GM12878 (cell line): ENCODE results near the gene GATA2. TPM values are rescaled to one million over a fixed set of nuclear protein-coding genes. Genes with fewer than 3 reads are reported as not detected.

Experiments
- ATAC-seq: fragments of 200-7000 bp; cut with Tn5 transposase; 3 replicates; pipeline ENCODE4 v1.9.1; 2020; ENCODE audit warnings: mild to moderate bottlenecking, moderate library complexity
- BruUV-seq: library from RNA; stranded (reverse); fragments of 400-500 nt; replicated peaks from 2 replicates; lab custom pipeline; 2021; lab: Mats Ljungman, UMichigan
- CTCF ChIA-PET: fragments of 300-600 bp; sonication (Branson Sonifier 250); formaldehyde crosslinking; extraction: SDS; loops from one replicate; lab custom pipeline; 2021; ENCODE audit warnings: inconsistent platforms; lab: Yijun Ruan, JAX
- POLR2A ChIA-PET: fragments of 350-600 bp; formaldehyde crosslinking; extraction: SDS; loops from one replicate; lab custom pipeline; 2021; ENCODE audit warnings: inconsistent platforms; lab: Charles Lee
- RAD21 ChIA-PET: fragments of 300-600 bp; sonication (Branson Sonifier 250); formaldehyde crosslinking; loops from one replicate; lab custom pipeline; 2023; ENCODE audit warnings: antibody characterized with exemption; ENCODE audit not compliant: unreplicated experiment; lab: Charles Lee
- SMC1A ChIA-PET: fragments of 300-600 bp; sonication (Branson Sonifier 250); formaldehyde crosslinking; loops from one replicate; lab custom pipeline; 2023; ENCODE audit not compliant: unreplicated experiment, uncharacterized antibody; lab: Charles Lee
- DNase-seq: peaks from one replicate; pipeline ENCODE4 v3.0.0-alpha.2; 2011; ENCODE audit warnings: low read depth, low spot score
- FAIRE-seq: peaks from 3 replicates; lab custom pipeline; 2011; peaks lifted over from hg19 to GRCh38; lab: Jason Lieb, UNC
- H2AFZ ChIP-seq: 2 replicates; pipeline ENCODE4 v1.6.0; 2011; ENCODE audit warnings: low read depth, low read length, control low read depth; ENCODE audit not compliant: control insufficient read depth
- H3K27ac ChIP-seq: 2 replicates; pipeline ENCODE4 v1.5.1; 2011; ENCODE audit warnings: control low read depth; ENCODE audit not compliant: control insufficient read depth, insufficient read depth
- H3K27me3 ChIP-seq, 2 experiments: replicated peaks in 1 of 2; 2 replicates each; pipeline versions ENCODE4 v1.6.0 to v1.6.1; 2011; ENCODE audit warnings: low read length in 1 of 2; ENCODE audit not compliant: control insufficient read depth in 2 of 2, insufficient read depth in 2 of 2
- H3K36me3 ChIP-seq, 2 experiments: 2 replicates each; pipeline ENCODE4 v1.5.1; 2011; ENCODE audit warnings: low read length in 1 of 2; ENCODE audit not compliant: control insufficient read depth in 2 of 2, insufficient read depth in 2 of 2
- H3K4me1 ChIP-seq: 2 replicates; pipeline ENCODE4 v1.6.1; 2011; ENCODE audit warnings: mild to moderate bottlenecking, low read length, moderate library complexity, mixed read lengths; ENCODE audit not compliant: control insufficient read depth, insufficient read depth
- H3K4me2 ChIP-seq: 2 replicates; pipeline ENCODE4 v1.6.0; 2011; ENCODE audit warnings: control low read depth; ENCODE audit not compliant: control insufficient read depth, insufficient read depth
- H3K4me3 ChIP-seq: fragments of 200-600 bp; sonication (generic); 2 replicates; pipeline ENCODE4 v1.5.1; 2016
- H3K79me2 ChIP-seq: 2 replicates; pipeline ENCODE4 v1.6.0; 2011; ENCODE audit warnings: low read length; ENCODE audit not compliant: control insufficient read depth, insufficient read depth
- H3K9ac ChIP-seq: 2 replicates; pipeline ENCODE4 v1.8.0; 2011; ENCODE audit warnings: low read length, control low read depth, mixed read lengths; ENCODE audit not compliant: control insufficient read depth, insufficient read depth
- H3K9me3 ChIP-seq: replicated peaks from 3 replicates; pipeline ENCODE4 v1.5.1; 2011; ENCODE audit warnings: mild to moderate bottlenecking, low read length; ENCODE audit not compliant: control insufficient read depth, insufficient read depth
- H4K20me1 ChIP-seq: 2 replicates; pipeline ENCODE4 v1.6.0; 2011; ENCODE audit not compliant: control insufficient read depth, insufficient read depth
- ASH2L ChIP-seq: fragments of 300-600, 200-600 bp; sonication (generic); IDR thresholded peaks from 2 replicates; pipeline ENCODE4 v1.6.1; 2017; ENCODE audit warnings: low read depth, mild to moderate bottlenecking, borderline replicate concordance
- ATF7 ChIP-seq: fragments of 450-650 bp; IDR thresholded peaks from 2 replicates; pipeline ENCODE4 v1.6.1; 2016; ENCODE audit warnings: low read depth, mild to moderate bottlenecking
- ELK1 ChIP-seq: IDR thresholded peaks from 2 replicates; pipeline ENCODE4 v1.6.1; 2012; ENCODE audit warnings: low read depth, low read length, improper control_type of control experiment
- ETV6 ChIP-seq, 2 experiments: fragments of 450-650 bp in 1 of 2; IDR thresholded peaks in 1 of 2; conservative IDR thresholded peaks in 1 of 2; 2 replicates each; pipeline ENCODE4 v1.6.1; 2014; ENCODE audit warnings: antibody characterized with exemption in 1 of 2, borderline replicate concordance in 1 of 2, low read depth in 1 of 2, mild to moderate bottlenecking in 1 of 2, moderate library complexity in 1 of 2
- EZH2 ChIP-seq: IDR thresholded peaks from 2 replicates; pipeline ENCODE4 v1.6.1; 2012; ENCODE audit warnings: low read depth, mild to moderate bottlenecking, control low read depth, inconsistent platforms, low read length, borderline replicate concordance; ENCODE audit not compliant: control insufficient read depth
- HDAC2 ChIP-seq: fragments of 200-600 bp; sonication (generic); IDR thresholded peaks from 2 replicates; pipeline ENCODE4 v1.6.1; 2017
- HDGF ChIP-seq: fragments of 450-650 bp; IDR thresholded peaks from 2 replicates; pipeline ENCODE4 v1.6.1; 2016; ENCODE audit warnings: antibody characterized with exemption
- JUND ChIP-seq: IDR thresholded peaks from 2 replicates; pipeline ENCODE4 v1.6.1; 2012; ENCODE audit warnings: low read depth, mild to moderate bottlenecking, low read length, improper control_type of control experiment, moderate library complexity
- MAX ChIP-seq: IDR thresholded peaks from 2 replicates; pipeline ENCODE4 v1.6.1; 2012; ENCODE audit warnings: low read depth, low read length, improper control_type of control experiment
- MTA2 ChIP-seq: fragments of 450-650 bp; IDR thresholded peaks from 2 replicates; pipeline ENCODE4 v1.6.1; 2016; ENCODE audit warnings: low read depth, mild to moderate bottlenecking, moderate library complexity
- RCOR1 ChIP-seq: conservative IDR thresholded peaks from 2 replicates; pipeline ENCODE4 v1.6.1; 2012; ENCODE audit warnings: low read depth, low read length, improper control_type of control experiment
- SMC3 ChIP-seq: IDR thresholded peaks from 2 replicates; pipeline ENCODE4 v1.6.1; 2011; ENCODE audit warnings: low read length, improper control_type of control experiment, borderline replicate concordance
- TARDBP ChIP-seq: IDR thresholded peaks from 2 replicates; pipeline ENCODE4 v1.6.1; 2016; ENCODE audit warnings: borderline replicate concordance
- TCF7 ChIP-seq: IDR thresholded peaks from 2 replicates; pipeline ENCODE4 v1.6.1; 2014; ENCODE audit warnings: antibody characterized with exemption, borderline replicate concordance
- YBX1 ChIP-seq: fragments of 450-650 bp; IDR thresholded peaks from 2 replicates; pipeline ENCODE4 v1.6.1; 2016; ENCODE audit warnings: antibody characterized with exemption
- ZNF592 ChIP-seq: fragments of 450-650 bp; IDR thresholded peaks from 2 replicates; pipeline ENCODE4 v1.6.1; 2017; ENCODE audit warnings: mild to moderate bottlenecking, moderate library complexity
- WGBS: methylation state at CpG from one replicate; pipeline ENCODE4 v1.1.6; 2016; ENCODE audit warnings: low lambda C conversion rate; ENCODE audit not compliant: insufficient replicate concordance, insufficient coverage; ENCODE audit errors: missing lambda C conversion rate; 5-methylcytosine and 5-hydroxymethylcytosine counted together
- in situ Hi-C: fragments of 300-500 bp; cut with MboI; formaldehyde crosslinking; loops from 9 replicates; pipeline ENCODE4 v1.14.3; 2018; ENCODE audit warnings: mixed read lengths
- intact Hi-C: fragments of 100-400 bp; cut with micrococcal nuclease; formaldehyde crosslinking; loops from one replicate; pipeline ENCODE4 v1.14.2; 2022; ENCODE audit not compliant: unreplicated experiment
- polyA plus RNA-seq, 11 experiments: library from polyadenylated mRNA; depleted of rRNA in 4 of 11; unstranded in 6 of 11; stranded (reverse) in 5 of 11; fragments of >200 nt; fragmentation: Nextera tagmentation in 4 of 11; fragmentation: Illumina TruSeq in 1 of 11; extraction: Ambion mirVana in 4 of 11; extraction: Trizol in 1 of 11; gene quantifications; 1 replicate in 1 of 11; 2 replicates in 10 of 11; pipeline versions ENCODE4 v1.2.1 to v1.2.3, GENCODE V29; 2011 to 2016; ENCODE audit warnings: inconsistent platforms in 2 of 11, missing spikeins in 2 of 11, low read depth in 1 of 11
- total RNA-seq, 4 experiments: library from RNA; depleted of rRNA in 3 of 4; stranded (reverse); fragments of >200 nt in 3 of 4; fragmentation: Illumina TruSeq in 1 of 4; extraction: Trizol in 1 of 4; gene quantifications; 2 replicates each; pipeline versions ENCODE4 v1.2.1 to v1.2.3, GENCODE V29; 2013 to 2021

The GATA2 gene
- total and polyA plus RNA-seq, 10 of the 15 experiments (the other 5 are each of a cell fraction or from before 2014, with no cell fraction given), result 0.56 TPM; not detected in 9

GRCh38 chr3:128445357-128445756 is 47.6 kb downstream of the GATA2 start (continued):
- TF ChIP-seq ZNF592, result no peak

GRCh38 chr3:128443771-128444170 is 49.2 kb downstream of the GATA2 start:
- CTCF ChIA-PET, result no interaction called here
- no peak for TF ChIP-seq HDGF
- TF ChIP-seq SMC3, result no peak
- no peak for TF ChIP-seq RCOR1
- TF ChIP-seq YBX1, result no peak
- TF ChIP-seq ATF7, result no peak
- no peak for TF ChIP-seq HDAC2
- no peak for TF ChIP-seq ELK1
- TF ChIP-seq MAX, result no peak
- no peak for TF ChIP-seq JUND
- no peak for TF ChIP-seq EZH2
- TF ChIP-seq ASH2L, result no peak
- TF ChIP-seq TARDBP, result no peak
- no peak for TF ChIP-seq TCF7
- no peak for TF ChIP-seq ETV6 (conservative IDR thresholded peaks at IDR 0.05 in 1 of 2, IDR thresholded peaks at IDR 0.05 in 1 of 2; ENCODE audit: borderline replicate concordance in 1 of 2, low read depth in 1 of 2)
- no peak for TF ChIP-seq MTA2

More at GRCh38 chr3:128443771-128444170, 49.2 kb downstream of the GATA2 start:
- DNase-seq (no peak), FAIRE-seq (no peak), ATAC-seq (no peak)
- no peak overlapping the region for H3K27ac ChIP-seq
- ChIA-PET POLR2A (no interaction called here), SMC1A (no interaction called here), RAD21 (no interaction called here)
- H3K9me3 ChIP-seq, result no peaks in the 10 kb centered on the region; the same call in 2 of the 3 replicates
- BruUV-seq, result no TSS peak
- H3K27me3 ChIP-seq, result peaks cover 3 to 7% of the 10 kb centered on the region in 2 experiments; a peak in 3 of 4 replicates
- intact Hi-C loops, result no loop called here
- H4K20me1 ChIP-seq, result no peaks in the 10 kb centered on the region; the same call in 1 of the 2 replicates
- H3K4me1 ChIP-seq, result peaks cover 12% of the 10 kb centered on the region
- WGBS, result 0% methylated on average over 3 of the region's 3 CpGs
- no peak overlapping the region for H3K9ac ChIP-seq
- no peak overlapping the region for H2AFZ ChIP-seq
- no peaks in the 10 kb centered on the region for H3K79me2 ChIP-seq
- H3K36me3 ChIP-seq, result no peaks in the 10 kb centered on the region
- H3K4me3 ChIP-seq, result no peak overlapping the region
- no peak overlapping the region for H3K4me2 ChIP-seq
- in situ Hi-C loops, result no loop called here
